HL-60/S4 (cell line): Measurements from ENCODE around the gene NEK2.

Experiments
- in situ Hi-C: fragments of 300-500 bp; cut with MboI; formaldehyde crosslinking; loops from 2 replicates; pipeline ENCODE4 v1.14.3; 2022; ENCODE audit warnings: low sequenced_read_pairs

NEK2 gene

GRCh38 chr1:211635597-211636205, 39.7 kb downstream of the NEK2 start:
- in situ Hi-C loops = no loop called here

- in situ Hi-C loops = no loop called here
Observed at GRCh38 chr1:211634931-211635330, 40.5 kb downstream of the NEK2 start.

GRCh38 chr1:211634461-211634860, 41.0 kb downstream of the NEK2 start:
- in situ Hi-C loops = no loop called here

GRCh38 chr1:211633524-211633846, 41.9 kb downstream of the NEK2 start:
- in situ Hi-C loops = no loop called here

GRCh38 chr1:211632808-211633523, 42.5 kb downstream of the NEK2 start:
- in situ Hi-C loops = no loop called here

- in situ Hi-C loops = no loop called here
Observed at GRCh38 chr1:211632117-211632807, 43.2 kb downstream of the NEK2 start.

GRCh38 chr1:211631168-211631567, 44.3 kb downstream of the NEK2 start:
- in situ Hi-C loops = no loop called here

- in situ Hi-C loops = no loop called here
Observed at GRCh38 chr1:211630236-211631081, 45.0 kb downstream of the NEK2 start.

- in situ Hi-C loops = loop anchor here (10.0 kb wide), 1 partner anchor 54 kb away; the partner anchor contains the start of gene SLC30A1
Observed at GRCh38 chr1:211628417-211628816, 47.0 kb downstream of the NEK2 start.

GRCh38 chr1:211627259-211627658, 48.2 kb downstream of the NEK2 start:
- in situ Hi-C loops = loop anchor here (10.0 kb wide), 1 partner anchor 52 kb away; the partner anchor contains the start of gene SLC30A1

GRCh38 chr1:211625866-211626265, 49.6 kb downstream of the NEK2 start:
- in situ Hi-C loops = loop anchor here (10.0 kb wide), 1 partner anchor 51 kb away; the partner anchor contains the start of gene SLC30A1

GRCh38 chr1:211625040-211625439, 50.4 kb downstream of the NEK2 start:
- in situ Hi-C loops = loop anchor here (10.0 kb wide), 1 partner anchor 50 kb away; the partner anchor contains the start of gene SLC30A1

GRCh38 chr1:211623515-211623914, 51.9 kb downstream of the NEK2 start:
- in situ Hi-C loops = loop anchor here (10.0 kb wide), 1 partner anchor 49 kb away; the partner anchor contains the start of gene SLC30A1

- in situ Hi-C loops = loop anchor here (10.0 kb wide), 1 partner anchor 47 kb away; the partner anchor contains the start of gene SLC30A1
Observed at GRCh38 chr1:211621447-211622198, 53.8 kb downstream of the NEK2 start.

GRCh38 chr1:211620097-211620496, 55.3 kb downstream of the NEK2 start:
- in situ Hi-C loops = loop anchor here (10.0 kb wide), 1 partner anchor 45 kb away; the partner anchor contains the start of gene SLC30A1

- in situ Hi-C loops = no loop called here
Observed at GRCh38 chr1:211619033-211619996, 56.1 kb downstream of the NEK2 start.

GRCh38 chr1:211616965-211617297, 58.5 kb downstream of the NEK2 start:
- in situ Hi-C loops = no loop called here

- in situ Hi-C loops = no loop called here
Observed at GRCh38 chr1:211616231-211616964, 59.0 kb downstream of the NEK2 start.
